ENCODE data around the gene LIMS1.
"Not testable (repeated sequence)": the region's sequence is repeated elsewhere in the genome, so short reads cannot be mapped to it uniquely, and the experiment has no call there.

LIMS1 gene

DNA sequence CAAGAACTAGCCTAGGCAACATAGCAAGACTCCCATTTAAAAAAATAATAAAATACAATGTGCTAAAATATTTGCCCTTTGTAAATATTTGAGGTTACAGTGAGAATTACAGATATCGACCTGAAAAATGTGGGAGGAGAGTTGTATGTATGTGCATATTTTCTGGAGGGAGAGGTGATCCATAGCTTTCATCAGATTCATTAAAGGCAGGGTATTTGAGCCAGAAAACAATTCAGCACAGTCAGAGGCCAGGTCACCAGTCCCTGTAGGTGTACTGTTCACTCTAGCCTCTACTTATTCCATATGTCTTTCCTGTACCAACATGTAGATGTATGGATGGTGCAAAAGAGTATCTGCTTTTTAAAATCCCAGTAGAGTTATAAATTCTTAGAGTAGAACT, 136.0 kb downstream of the LIMS1 start:
- DNase-seq: not testable (repeated sequence)

DNA sequence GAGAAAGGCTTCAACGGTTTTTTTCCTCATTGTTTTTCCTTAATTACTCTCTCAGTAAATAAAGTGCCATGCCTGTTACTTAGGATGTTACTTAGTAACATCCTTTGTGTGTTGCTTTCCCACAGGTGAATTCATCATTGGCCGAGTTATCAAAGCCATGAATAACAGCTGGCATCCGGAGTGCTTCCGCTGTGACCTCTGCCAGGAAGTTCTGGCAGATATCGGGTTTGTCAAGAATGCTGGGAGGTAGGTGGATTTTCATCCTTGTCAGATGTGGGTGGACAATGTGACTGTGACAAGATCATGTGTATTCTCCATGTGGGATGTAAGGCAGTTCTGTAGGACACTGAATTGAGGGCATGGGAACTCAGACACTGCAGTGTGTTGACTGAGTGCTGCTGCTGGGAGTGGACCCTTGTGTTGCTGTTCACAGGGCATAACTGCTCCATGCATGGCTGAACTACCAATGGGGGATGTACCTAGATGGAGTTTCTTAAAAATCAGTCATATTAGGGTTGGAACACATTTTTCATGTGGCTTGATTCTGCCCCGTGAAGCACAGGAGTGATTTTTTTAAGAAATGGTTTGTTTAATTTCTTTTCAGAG, 138.0 kb downstream of the LIMS1 start:
- DNase-seq: not testable (repeated sequence)

DNA sequence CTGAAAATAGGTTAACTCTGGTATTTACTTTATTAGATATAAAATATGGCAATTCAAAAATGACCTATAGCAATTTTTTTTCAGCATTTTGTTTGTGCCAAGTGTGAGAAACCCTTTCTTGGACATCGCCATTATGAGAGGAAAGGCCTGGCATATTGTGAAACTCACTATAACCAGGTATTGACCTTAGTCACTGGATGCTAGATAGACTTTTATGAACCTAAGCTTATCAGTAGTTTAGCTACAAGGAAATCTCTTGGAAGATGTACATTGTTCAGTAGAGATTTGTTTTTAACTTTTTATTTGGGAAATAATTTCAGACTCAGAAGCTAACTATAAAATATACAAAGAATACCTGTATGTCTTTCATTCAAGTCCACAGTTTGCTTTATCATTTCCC, 142.3 kb downstream of the LIMS1 start:
- not testable (repeated sequence) for DNase-seq

DNA sequence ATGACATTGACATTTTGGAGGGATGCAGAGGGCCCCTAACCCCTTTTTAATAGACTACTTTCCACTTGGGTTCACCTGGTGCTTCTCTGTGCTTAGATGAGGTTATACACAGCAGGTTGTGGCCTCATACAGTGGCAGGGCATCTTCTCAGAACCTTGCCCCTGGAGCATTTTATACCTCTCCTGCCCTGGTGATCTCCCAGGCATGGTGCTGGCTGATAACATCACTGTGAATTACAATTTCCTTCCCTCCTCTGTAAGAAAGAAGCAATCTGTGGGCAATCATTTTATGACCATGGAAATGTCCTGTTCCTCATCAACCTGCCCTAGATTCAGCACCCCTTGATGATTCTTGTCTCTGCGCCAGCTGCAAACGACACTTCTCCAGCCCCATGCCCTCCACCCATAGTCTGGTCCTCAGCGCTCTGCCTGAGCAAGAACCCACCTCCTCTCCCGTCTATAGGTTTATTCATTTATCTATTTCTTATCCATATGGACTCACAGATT, 143.0 kb downstream of the LIMS1 start:
- not testable (repeated sequence) for DNase-seq

DNA sequence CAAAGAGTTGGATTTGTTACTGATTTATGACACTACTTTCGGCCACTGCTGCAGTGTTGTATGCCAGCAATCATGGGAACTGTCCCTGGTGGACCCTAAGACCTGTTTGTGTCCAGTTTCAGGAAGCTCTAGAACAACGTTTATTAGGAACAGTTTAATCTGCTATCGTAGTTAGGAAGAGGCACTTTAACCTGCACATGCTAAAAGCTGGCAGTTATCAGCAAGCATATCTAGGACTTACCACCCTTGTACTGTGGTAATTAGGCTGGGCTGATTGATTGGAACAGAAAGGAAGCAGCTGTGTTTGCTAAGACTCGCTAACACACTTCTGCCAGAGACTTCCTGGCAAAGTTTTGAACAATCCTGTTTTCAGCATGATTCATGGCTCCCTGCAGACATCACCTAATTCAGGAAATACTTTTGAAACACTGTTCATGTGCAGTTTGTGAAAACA, 144.0 kb downstream of the LIMS1 start:
- not testable (repeated sequence) for DNase-seq

DNA sequence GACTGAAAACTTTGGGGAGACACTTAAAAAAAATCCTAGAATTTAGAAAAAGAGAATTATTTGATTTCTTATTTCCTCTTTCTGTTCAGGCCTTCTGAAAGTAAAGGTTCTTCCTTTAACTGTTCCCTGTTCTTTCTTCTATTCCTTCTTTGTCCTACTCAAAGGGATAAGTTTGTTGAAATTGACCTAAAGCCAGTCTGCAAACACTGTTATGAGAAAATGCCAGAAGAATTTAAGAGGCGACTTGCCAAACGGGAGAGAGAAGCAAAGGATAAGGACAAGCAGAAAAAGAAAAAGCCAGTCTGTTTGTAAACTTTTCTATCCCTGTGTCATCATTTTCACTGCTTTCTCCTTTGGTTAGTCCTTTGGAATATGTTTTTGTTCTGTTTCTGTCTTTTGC, 146.5 kb downstream of the LIMS1 start:
- DNase-seq: not testable (repeated sequence)

DNA sequence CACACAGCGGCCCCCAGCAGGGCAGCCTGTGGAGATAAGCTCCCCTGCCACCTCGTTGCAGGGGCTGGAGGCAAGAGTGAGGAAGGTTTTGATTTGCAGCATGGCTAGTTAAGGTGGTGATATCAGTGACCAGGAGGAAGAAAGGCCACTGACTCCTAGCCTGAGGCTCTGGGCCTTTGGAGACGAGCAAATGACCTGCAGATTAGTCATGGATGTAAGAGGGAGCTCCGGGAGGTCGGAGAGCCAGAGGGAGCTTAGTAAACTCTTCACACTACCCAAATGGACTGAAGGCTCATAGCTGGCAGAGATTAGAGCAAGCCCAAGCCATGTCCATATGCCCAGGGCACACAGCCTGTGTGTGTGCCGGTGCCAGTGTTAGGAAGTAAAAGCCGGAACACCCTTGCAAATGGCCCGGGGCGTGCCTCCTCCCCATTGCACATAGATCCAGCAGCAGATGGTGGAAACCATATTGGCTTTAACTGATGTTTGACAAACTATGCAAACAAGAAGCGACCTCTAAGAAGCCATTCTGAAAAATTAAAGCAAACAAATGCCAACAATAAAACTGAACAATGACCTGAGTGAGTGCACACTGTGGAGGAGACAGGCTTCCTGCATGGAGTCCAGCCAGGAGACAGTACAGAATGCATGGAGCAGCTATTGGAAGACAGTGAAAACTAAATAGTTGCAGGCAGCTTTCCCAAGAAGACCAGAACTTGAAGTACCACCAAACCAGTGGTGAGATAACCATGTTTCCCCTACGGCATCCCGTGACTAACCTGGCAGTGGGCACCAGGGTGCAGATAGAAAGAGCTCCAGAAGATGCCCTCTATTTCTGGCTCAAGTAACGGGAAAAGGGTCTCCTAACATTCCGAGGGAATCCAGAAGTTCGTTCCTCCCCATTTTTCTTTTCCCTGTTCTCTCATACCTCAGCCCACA, 154.8 kb downstream of the LIMS1 start:
- DNase-seq: not testable (repeated sequence)

DNA sequence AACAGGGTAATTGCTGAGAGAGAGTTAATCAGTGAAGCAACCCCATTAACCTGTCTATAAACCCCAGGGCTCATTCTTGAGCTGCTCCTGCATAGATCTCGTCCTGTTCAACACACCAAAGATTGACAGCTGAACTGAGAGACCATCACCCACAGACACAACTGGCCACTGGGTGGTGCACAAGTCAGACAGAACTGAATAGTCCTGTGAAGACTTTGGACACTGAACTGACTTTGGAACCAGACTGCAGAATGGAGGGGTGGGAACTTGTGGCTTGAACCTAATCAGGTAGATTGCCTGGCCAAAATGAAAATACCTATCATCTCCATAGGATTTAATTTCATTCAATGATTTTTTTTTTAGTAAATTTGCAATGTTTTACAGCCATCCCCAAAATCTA, 155.7 kb downstream of the LIMS1 start:
- DNase-seq: not testable (repeated sequence)

DNA sequence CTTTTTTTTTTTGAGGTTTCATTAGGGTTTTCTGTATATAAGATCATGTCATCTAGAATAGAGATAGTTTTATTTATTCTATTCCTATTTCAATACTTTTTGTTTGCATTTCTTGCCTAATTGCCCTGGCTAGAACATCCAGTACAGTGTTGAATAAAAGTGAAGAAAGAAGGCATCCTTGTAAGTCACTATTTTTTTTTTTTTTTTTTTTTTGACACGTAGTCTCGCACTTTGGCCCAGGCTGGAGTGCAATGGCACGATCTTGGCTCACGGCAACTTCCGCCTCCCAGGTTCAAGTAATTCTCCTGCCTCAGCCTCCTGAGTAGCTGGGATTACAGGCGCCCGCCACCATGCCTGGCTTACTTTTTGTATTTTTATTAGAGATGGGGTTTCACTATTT, 157.2 kb downstream of the LIMS1 start:
- DNase-seq: no peak

DNA sequence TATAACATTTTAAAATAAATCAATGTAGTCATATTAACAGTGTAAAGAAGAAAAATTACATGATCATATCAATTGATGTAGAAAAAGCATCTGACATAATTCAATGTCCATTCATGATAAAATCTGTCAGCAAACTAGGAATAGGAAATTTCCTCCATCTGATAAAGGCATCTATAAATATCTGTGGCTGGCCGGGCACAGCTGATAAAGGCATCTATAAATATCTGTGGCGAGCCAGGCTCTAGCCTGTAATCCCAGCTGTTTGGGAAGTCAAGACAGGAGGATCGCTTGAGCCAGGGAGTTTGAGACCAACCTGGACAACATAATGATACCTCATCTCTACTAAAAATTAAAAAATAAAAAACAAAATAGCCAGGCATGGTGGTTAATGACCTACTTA, 166.9 kb downstream of the LIMS1 start:
- no peak for DNase-seq

DNA sequence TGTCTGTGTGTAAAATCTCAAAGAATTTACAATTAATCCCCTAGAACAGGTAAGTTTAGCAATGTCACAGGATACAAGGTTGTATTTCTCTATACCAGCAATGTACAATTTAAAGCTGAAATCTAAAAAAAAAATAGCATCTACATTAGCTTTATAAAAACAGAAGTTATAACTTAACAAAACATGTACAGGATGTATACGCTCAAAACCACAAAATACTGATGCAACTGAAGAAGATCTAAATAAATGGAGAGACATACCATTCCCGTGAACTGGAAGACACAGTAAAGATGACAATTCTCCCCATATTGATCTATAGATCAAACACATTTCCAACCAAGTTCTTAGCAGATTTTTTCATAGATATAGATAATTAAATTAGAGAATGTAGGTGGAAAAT, 167.5 kb downstream of the LIMS1 start:
- DNase-seq: no peak

DNA sequence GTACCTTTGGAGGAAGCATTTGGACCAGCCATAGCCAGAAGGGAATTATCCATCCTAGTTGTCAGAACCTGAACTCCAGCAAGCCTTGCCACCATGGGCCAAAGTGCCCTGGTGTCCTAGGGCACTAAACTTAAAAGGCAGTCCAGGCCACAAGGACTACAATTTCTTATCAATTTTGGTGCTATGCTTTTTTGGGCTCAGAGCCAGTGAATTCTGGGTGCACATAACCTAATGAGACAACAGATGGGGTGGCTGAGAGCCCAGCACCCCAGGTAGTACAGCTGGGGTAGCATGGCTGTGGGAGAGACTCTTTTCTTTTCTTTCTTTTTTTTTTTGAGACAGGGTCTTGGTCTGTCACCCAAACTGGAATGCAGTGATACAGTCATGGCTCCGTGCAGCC, 170.6 kb downstream of the LIMS1 start:
- DNase-seq: no peak

DNA sequence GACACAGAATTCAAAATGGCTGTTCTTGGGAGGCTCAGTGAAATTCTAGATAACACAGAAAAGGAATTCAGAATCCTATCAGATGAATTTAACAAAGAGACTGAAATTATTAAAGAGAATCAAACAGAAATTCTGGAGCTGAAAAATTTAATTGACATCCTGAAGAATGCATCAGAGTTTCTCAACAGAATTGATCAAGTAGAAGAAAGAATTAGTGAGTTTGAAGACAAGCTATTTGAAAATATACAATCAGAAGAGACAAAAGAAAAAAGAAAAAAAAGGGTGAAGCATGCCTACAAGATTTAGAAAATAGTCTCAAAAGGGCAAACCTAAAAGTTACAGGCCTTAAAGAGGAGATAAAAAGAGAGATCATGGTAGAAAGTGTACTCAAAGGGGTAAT, 173.0 kb downstream of the LIMS1 start:
- DNase-seq: no peak

DNA sequence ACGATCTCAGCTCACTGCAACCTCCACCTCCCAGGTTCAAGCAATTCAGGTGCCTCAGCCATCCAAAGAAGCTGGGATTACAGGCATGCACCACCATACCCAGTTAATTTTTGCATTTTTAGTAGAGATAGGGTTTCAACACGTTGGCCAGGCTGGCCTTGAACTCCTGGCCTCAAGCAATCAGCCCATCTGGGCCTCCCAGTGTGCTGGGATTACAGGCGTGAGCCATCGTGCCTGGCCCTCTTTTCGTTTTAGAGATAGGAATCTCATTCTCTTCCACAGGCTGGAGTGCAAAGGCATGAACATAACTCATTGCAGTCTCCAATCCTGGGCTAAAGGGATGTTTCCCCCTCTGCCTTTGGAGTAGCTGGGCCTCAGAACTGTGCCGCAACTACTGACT, 182.7 kb downstream of the LIMS1 start:
- DNase-seq: not testable (repeated sequence)

DNA sequence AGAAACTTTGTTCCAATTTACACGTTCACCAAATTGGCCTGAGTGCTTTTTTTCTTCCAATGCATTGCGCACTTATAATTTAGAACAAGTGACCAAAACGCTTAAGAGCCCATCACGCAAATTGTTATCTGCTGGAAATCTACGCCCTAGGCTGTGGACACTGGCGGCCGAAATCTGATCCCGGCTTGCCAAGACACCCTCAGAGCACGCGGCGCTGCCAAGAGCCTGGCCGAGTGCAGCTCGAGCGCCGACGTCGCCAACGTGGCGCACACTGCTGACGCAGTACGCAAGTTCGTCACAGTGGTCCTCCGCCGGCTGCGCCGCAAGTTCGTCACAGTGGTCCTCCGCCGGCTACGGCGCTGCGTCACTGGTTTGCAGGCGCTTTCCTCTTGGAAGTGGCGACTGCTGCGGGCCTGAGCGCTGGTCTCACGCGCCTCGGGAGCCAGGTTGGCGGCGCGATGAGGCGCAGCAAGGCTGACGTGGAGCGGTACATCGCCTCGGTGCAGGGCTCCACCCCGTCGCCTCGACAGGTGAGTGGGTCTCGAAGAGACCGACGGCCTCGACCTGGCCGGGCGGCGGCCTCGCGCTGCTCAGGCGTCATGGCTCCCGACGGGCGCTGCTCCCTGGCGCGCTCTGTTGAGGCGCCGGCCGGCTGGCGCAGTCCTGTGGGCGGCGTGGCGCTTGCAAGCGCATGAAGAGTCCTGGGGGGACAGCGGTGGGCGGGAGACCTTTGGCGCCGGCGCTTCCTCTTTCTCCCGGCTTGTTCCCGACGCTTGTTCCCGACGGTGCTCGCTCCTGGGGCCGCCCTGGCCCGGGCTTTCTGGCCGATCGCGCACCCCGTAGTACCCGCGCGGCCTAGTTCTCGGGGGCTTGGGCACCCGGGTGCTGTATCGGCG, 185.1 kb downstream of the LIMS1 start, which contains the start of gene RANBP2:
Gene RANBP2 (plus strand): TSS at position 334 of the 896 bp plus-strand sequence. CDS start 125 bp downstream, at position 459.
- DNase-seq: peak; percentile 96

DNA sequence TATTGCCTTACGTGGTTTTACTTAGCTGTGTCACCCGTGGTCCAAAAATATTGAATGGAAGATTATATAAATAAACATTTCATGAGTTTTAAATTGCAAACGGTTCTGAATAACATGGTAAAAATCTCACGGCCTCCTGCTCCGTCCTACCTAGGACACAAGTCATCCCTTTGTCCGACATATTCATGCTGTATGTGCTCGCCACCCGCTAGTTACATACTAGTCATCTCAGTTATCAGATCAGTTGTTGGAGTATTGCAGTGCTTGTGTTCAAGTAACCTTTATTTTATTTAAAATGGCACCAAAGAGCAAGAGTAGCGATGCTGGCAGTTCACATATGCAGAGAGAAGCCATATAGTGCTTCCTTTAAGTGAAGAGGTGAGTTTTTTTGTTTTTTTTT, 191.8 kb downstream of the LIMS1 start:
- DNase-seq: not testable (repeated sequence)

DNA sequence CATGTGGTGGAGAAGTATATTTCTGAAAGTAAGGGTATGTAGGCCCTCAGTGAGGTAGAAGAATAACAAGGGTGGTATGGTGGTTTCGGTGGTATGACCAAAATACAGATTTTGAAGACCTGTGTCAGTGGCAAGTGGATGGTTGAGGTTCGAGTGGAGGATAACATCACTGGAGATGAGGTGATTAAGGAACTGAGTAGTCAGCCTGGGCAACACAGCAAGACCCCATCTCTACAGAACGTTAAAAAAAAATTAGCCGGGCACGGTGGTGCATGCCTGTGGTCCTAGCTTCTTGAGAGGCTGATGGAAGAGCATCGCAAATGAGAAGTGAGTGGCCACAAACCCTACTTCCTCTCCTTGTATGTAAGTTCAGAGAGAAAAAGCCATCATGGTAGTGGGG, 200.4 kb downstream of the LIMS1 start:
- not testable (repeated sequence) for DNase-seq

All from inflammatory macrophage treated with lipopolysaccharide for 4 hours (primary cell).